Lung (tissue), 12 donors: ENCODE measurements around the gene JDP2. TPM values are rescaled to one million over a fixed set of nuclear protein-coding genes. Genes with fewer than 3 reads are reported as not detected.

Experiments
- ATAC-seq: fragments of 200-7000 bp; cut with Tn5 transposase; one replicate; pipeline ENCODE4 v1.9.1; 2020; ENCODE audit warnings: moderate number of reproducible peaks; ENCODE audit not compliant: insufficient read depth, low FRiP score
- DNase-seq, 3 donors: peaks; one replicate each; pipeline ENCODE4 v3.0.0-alpha.2; 2013 to 2017
- H3K27ac ChIP-seq, 2 donors: one replicate each; pipeline ENCODE4 v1.5.1; 2013; ENCODE audit warnings: mild to moderate bottlenecking in 2 of 2, moderate library complexity in 2 of 2, control low read depth in 1 of 2, inconsistent platforms in 1 of 2, low read depth in 1 of 2, low read length in 1 of 2
- H3K27me3 ChIP-seq, 3 donors: one replicate each; pipeline ENCODE4 v1.5.1; 2013; ENCODE audit warnings: low read length in 2 of 3; ENCODE audit not compliant: control insufficient read depth in 3 of 3, insufficient read depth in 3 of 3
- H3K36me3 ChIP-seq, 4 donors: one replicate each; pipeline ENCODE4 v1.5.1; 2013; ENCODE audit warnings: low read length in 4 of 4, mild to moderate bottlenecking in 1 of 4, moderate library complexity in 1 of 4; ENCODE audit not compliant: control insufficient read depth in 4 of 4, insufficient read depth in 4 of 4
- H3K4me1 ChIP-seq, 5 donors: one replicate each; pipeline ENCODE4 v1.5.1; 2013; ENCODE audit warnings: low read length in 5 of 5, mild to moderate bottlenecking in 2 of 5, moderate library complexity in 1 of 5; ENCODE audit not compliant: control insufficient read depth in 5 of 5, insufficient read depth in 5 of 5
- H3K4me3 ChIP-seq: one replicate; pipeline ENCODE4 v1.5.1; 2013; ENCODE audit warnings: mild to moderate bottlenecking, control low read depth, moderate library complexity
- H3K9ac ChIP-seq, 2 donors: one replicate each; pipeline ENCODE4 v1.5.1; 2013; ENCODE audit warnings: low read length in 2 of 2, control low read depth in 1 of 2; ENCODE audit not compliant: insufficient read depth in 1 of 2
- H3K9me3 ChIP-seq, 4 donors: one replicate each; pipeline ENCODE4 v1.5.1; 2013; ENCODE audit warnings: low read length in 3 of 4, mild to moderate bottlenecking in 1 of 4, moderate library complexity in 1 of 4; ENCODE audit not compliant: control insufficient read depth in 4 of 4, insufficient read depth in 3 of 4
- WGBS, 2 donors: extraction: QIAGEN DNeasy Blood & Tissue Kit; methylation state at CpG; one replicate each; pipeline ENCODE4 v1.1.7; 2013; 5-methylcytosine and 5-hydroxymethylcytosine counted together
- polyA plus RNA-seq, 2 donors: library from polyadenylated mRNA; stranded (reverse); fragments of 200-250 nt; gene quantifications; one replicate each; pipeline ENCODE4 v1.2.1, GENCODE V29; 2013
- total RNA-seq, 2 donors: library from RNA; depleted of rRNA in 1 of 2; stranded (reverse); fragments of >200 nt in 1 of 2; gene quantifications; one replicate each; pipeline ENCODE4 v1.2.1, GENCODE V29; 2014 to 2021
- TF ChIP-seq, protein P1 (sequence below): IDR thresholded peaks from 2 replicates; pipeline ENCODE4 v1.5.1; 2012; ENCODE audit warnings: mild to moderate bottlenecking; ENCODE audit errors: control extremely low read depth, extremely low read depth
- donor health status: control.
- donor health status: control.
- donor health status: Bipolar disorder and iron deficiency.
- donor health status: healthy.
- donor health status: DM: yes; HTN: yes; CAD: no.

JDP2 gene
- total and polyA plus RNA-seq, 4 donors, result 34.8 to 88.9 (median 57.7) TPM

DNA sequence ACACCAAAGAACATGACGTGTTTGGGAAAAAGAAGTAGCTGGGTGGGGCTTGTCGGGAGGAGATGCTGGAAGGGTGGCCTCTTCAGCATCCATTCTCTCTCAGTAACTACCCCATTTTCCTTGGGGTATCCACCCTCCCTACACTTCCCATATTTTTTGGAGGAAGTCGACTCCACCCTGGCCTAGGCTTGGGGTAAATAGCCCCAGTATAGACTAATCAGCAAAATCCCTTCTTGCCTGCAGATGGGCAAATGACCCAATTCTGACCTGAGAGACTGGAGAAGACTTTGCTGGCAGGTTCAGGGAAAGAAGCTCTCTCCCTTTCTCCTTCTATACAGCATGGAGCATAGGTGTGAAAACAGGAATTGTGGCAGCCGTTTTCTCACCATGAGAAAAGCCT lies 28.5 kb upstream of the JDP2 start:
- TF ChIP-seq, protein P1, sequence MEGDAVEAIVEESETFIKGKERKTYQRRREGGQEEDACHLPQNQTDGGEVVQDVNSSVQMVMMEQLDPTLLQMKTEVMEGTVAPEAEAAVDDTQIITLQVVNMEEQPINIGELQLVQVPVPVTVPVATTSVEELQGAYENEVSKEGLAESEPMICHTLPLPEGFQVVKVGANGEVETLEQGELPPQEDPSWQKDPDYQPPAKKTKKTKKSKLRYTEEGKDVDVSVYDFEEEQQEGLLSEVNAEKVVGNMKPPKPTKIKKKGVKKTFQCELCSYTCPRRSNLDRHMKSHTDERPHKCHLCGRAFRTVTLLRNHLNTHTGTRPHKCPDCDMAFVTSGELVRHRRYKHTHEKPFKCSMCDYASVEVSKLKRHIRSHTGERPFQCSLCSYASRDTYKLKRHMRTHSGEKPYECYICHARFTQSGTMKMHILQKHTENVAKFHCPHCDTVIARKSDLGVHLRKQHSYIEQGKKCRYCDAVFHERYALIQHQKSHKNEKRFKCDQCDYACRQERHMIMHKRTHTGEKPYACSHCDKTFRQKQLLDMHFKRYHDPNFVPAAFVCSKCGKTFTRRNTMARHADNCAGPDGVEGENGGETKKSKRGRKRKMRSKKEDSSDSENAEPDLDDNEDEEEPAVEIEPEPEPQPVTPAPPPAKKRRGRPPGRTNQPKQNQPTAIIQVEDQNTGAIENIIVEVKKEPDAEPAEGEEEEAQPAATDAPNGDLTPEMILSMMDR, result no peak
- Histone ChIP-seq H3K4me3 (no peak overlapping the region), H3K9ac (no peak overlapping the region), H3K9me3 (peaks cover 0 to 4% (median 0%) of the 10 kb centered on the region in 4 donors), H3K27ac (peak overlapping the region in 1 of 2 donors; percentile 41), H3K36me3 (no peaks in the 10 kb centered on the region), H3K27me3 (no peaks in the 10 kb centered on the region), H3K4me1 (peaks cover 4 to 12% (median 8%) of the 10 kb centered on the region in 5 donors)
- WGBS, 2 donors, result 74 to 79% methylated on average over 4 of the region's 4 CpGs
- ATAC-seq, result no peak
- no peak for DNase-seq

DNA sequence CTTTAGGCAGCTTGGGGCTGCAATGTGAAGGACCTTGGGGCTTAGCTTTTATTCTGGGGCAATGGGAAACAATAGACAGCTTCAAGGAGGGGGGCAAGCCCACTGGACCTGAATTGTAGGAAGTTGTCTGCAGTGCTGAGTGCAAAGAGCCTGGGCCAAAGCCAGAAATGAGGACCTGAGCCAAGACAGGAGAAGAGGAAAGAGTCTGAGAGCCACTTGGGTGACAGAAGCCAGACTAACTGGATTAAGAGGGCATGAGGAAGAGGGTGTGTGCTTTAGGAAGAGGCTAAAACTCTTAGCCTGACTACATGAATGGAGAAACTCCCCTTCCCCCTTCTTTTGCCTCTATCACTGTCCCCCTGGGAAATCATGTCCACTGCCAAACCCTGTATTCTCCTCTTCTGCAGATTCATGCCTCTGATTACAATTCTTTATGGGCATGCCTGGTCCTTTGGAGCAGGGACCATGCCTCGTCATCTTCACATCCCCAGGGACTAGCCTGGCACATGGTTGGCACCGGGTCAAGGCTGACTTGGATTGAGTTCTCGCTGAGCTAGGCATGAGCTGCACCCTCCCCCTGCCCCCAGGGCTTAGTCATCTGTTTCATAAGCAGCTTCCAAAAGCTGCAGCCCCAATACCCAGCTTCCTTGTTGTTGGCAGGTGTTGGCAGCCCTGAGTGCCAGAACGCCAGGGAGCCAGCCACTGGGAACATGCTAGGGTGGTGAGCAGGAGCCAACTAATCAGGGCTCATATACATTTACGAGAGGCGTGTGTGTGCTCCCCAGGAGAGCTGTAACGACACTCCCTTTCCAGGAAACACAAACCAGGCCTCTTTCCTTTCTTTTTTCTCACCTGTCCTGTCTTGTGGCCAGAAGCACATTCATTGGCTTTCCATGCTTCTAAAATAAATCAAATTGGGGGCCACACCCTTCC lies 27.7 kb upstream of the JDP2 start:
- Histone ChIP-seq H3K4me3 (no peak overlapping the region), H3K36me3 (no peaks in the 10 kb centered on the region), H3K27me3 (no peaks in the 10 kb centered on the region), H3K9me3 (peaks cover 0 to 4% (median 0%) of the 10 kb centered on the region in 4 donors), H3K4me1 (peaks cover 4 to 12% (median 8%) of the 10 kb centered on the region in 5 donors), H3K27ac (peak overlapping the region; percentile 34 to 41), H3K9ac (no peak overlapping the region)
- WGBS, 2 donors, result 21 to 24% methylated on average over 7 of the region's 7 CpGs
- ATAC-seq, result peak; percentile 79
- TF ChIP-seq, protein P1, result no peak
- DNase-seq, result peak in 2 of 3 donors; percentile 35 to 63

DNA sequence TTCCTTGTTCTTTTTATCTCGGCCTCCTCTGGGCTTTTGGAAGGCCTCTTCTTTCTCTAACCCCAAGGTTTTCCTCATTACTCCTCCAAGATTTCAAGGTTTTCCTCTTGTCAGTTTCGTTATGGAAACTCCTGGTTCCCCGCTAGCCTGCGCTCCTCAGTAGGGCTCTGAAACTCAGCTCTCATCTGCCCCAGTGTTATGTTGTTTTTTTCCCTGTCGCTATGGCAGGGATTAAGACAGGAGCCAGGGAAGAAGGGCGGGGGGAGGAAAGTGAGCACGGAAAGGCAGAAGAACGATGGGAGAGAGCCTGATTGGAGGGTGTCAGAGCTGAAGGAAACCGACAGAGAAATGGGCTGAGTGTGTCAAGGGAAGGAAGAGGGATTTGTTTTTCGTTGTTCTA lies 26.5 kb upstream of the JDP2 start:
- H3K36me3 ChIP-seq, result no peaks in the 10 kb centered on the region
- DNase-seq (peak; percentile 59 to 82 (median 71)), ATAC-seq (no peak)
- no peaks in the 10 kb centered on the region for H3K27me3 ChIP-seq
- no peak overlapping the region for H3K4me3 ChIP-seq
- H3K4me1 ChIP-seq, result peaks cover 4 to 12% (median 8%) of the 10 kb centered on the region in 5 donors
- TF ChIP-seq, protein P1, result no peak
- H3K9me3 ChIP-seq, result peaks cover 0 to 4% (median 0%) of the 10 kb centered on the region in 4 donors
- no peak overlapping the region for H3K9ac ChIP-seq
- 65 to 77% methylated on average over 10 of the region's 10 CpGs for WGBS, 2 donors
- peak overlapping the region in 1 of 2 donors; percentile 58 for H3K27ac ChIP-seq
